Coronary artery (tissue), 2 donors: ENCODE measurements around the gene MTMR10.

Experiments used
- DNase-seq: peaks from one replicate; pipeline ENCODE4 v3.0.0-alpha.2; 2017; ENCODE audit warnings: low spot score
- H3K27ac ChIP-seq, 2 donors: fragments of 200-600 bp; sonication (generic); one replicate each; pipeline ENCODE4 v1.5.1; 2016 to 2019
- H3K4me3 ChIP-seq: fragments of 200-600 bp; sonication (generic); 2 replicates; pipeline ENCODE4 v1.5.1; 2016; ENCODE audit warnings: mild to moderate bottlenecking, moderate library complexity
- CTCF ChIP-seq: fragments of 200-600 bp; sonication (generic); IDR thresholded peaks from one replicate; pipeline ENCODE4 v1.5.1; 2019; ENCODE audit warnings: antibody characterized with exemption

MTMR10 gene

GRCh38 chr15:31023841-31024240 is 32.4 kb upstream of the MTMR10 start:
- TF ChIP-seq CTCF, result no peak
- Histone ChIP-seq H3K27ac (no peak overlapping the region), H3K4me3 (no peak overlapping the region)
- no peak for DNase-seq

GRCh38 chr15:31021067-31021665 is 29.7 kb upstream of the MTMR10 start:
- TF ChIP-seq CTCF, result no peak
- no peak for DNase-seq

GRCh38 chr15:31020542-31020941 is 29.1 kb upstream of the MTMR10 start:
- no peak for DNase-seq
- no peak overlapping the region for H3K27ac ChIP-seq
- TF ChIP-seq CTCF, result no peak
- H3K4me3 ChIP-seq, result no peak overlapping the region

More at GRCh38 chr15:31021067-31021665, 29.7 kb upstream of the MTMR10 start:
- Histone ChIP-seq H3K4me3 (no peak overlapping the region), H3K27ac (no peak overlapping the region)

- DNase-seq, result no peak
- no peak for TF ChIP-seq CTCF
- Histone ChIP-seq H3K27ac (no peak overlapping the region), H3K4me3 (no peak overlapping the region)
Measured at GRCh38 chr15:31019986-31020385, 28.6 kb upstream of the MTMR10 start.

GRCh38 chr15:31017311-31017710 is 25.9 kb upstream of the MTMR10 start:
- no peak for DNase-seq
- H3K27ac ChIP-seq, result no peak overlapping the region
- no peak overlapping the region for H3K4me3 ChIP-seq
- no peak for TF ChIP-seq CTCF

- Histone ChIP-seq H3K27ac (no peak overlapping the region), H3K4me3 (no peak overlapping the region)
- no peak for TF ChIP-seq CTCF
- DNase-seq, result no peak
Measured at GRCh38 chr15:31016446-31016915, 25.1 kb upstream of the MTMR10 start.

GRCh38 chr15:31014608-31014925 is 23.1 kb upstream of the MTMR10 start:
- DNase-seq, result no peak
- Histone ChIP-seq H3K4me3 (no peak overlapping the region), H3K27ac (no peak overlapping the region)
- TF ChIP-seq CTCF, result no peak
